HG03103 (cell line): ENCODE data around the gene DTL.

ENCODE experiments used
- ATAC-seq: cut with Tn5 transposase; IDR thresholded peaks from one replicate; pipeline ENCODE4 v1.9.1; 2021; ENCODE audit warnings: low read depth; ENCODE audit not compliant: unreplicated experiment

Gene DTL

DNA sequence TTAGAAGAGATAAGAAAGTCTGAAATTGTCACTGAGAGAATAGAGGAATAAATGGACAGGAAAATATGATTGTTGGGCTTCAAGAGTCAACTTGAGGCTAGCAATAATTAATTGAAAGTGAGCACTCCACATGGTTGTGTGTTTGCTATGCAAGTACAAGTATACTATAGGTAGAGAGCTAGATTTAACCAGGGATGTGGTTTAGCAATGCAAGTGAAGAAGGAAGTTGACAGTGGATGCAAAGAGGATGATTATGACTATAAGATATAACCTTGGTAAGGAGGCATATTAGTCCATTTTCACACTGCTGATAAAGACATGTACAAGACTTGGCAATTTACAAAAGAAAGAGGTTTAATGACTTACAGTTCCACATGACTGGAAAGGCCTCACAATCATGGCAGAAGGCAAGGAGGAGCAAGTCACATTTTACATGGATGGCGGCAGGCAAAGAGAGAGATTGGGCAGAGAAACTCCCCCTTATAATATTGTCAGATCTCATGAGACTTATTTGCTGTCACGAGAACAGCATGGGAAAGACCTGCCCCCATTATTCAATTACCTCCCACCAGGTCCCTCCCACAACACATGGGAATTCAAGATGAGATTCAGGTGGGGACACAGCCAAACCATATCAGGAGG lies 47.3 kb downstream of the DTL start:
- ATAC-seq = no peak

DNA sequence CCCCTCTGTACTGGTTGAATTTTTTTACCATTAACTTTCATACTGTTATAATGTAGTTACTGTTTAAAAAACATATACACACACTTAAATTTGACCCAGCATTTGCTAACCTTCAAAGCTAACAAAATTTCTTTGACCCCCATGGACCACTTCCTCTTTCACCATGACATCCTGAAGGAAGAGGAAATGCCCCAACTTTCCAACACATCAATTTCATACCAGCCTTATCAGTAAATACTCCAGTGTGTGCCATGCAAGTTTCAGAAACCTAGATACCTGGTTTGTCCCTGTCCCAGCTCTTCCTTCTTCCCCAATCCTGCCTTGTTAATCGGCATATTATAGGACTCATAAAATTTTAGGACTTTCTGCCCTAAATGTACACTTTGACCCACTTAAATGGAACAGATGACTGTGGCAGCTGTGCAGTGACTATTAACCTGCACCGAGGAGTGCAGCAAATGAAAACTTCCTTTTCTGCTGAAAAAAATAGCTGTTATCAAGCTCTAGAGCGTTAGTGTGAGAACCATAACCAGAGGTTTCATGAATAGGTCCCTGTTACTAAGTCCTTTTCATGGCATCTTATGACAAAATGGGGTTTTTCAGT lies 54.1 kb downstream of the DTL start:
- no peak for ATAC-seq

DNA sequence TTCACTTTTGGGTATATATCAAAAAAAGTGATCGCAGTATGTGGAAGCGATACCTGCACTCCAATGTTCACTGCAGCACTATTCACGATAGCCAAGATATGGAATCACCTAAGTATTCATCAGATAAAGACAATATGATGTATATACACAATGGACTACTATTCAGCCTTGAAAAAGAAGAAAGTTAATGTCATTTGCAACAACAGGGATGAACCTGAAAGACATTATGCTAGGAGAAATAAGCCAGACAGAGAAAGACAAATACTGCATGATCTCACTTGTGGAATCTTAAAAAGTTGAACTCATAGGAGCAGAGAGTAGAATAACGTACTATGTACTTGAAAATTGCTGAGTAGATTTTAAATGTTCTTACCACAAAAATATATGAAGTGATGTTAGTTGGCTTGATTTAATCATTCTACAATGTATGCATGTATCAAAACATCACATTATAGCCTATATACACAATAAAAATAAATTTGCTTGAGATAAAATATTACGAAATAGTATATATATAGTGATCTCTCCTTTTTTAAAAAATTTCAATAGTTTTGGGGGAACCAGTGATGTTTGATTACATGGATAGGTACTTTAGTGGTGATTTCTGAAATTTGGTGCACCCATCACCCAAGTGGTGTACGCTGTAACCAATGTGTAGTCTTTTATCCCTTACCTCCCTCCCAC lies 56.0 kb downstream of the DTL start:
- no peak for ATAC-seq

- ATAC-seq = no peak
Observed at GRCh38 chr1:212097360-212097759, 61.8 kb downstream of the DTL start.

DNA sequence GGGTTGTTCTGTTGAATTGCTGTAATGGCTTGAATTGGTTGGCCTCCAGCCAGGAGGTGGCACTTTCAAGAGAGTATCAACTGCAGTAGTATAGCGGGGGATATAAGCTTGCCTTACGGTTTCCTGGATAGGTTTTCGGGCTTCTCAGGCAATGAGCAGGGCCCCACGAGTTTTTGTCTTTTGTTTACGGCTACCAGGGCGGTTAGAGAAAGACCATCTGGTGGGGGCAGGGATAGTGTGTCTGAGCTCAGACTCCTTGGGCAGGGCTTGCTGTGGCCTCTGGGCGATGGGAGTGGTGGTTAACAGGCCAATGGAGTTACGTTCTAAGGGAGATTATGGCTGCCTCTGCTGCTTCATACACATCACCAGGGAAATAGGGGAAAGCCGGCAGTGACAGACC lies 62.8 kb downstream of the DTL start:
- no peak for ATAC-seq

GRCh38 chr1:212098771-212099170 lies 63.2 kb downstream of the DTL start:
- ATAC-seq = no peak

- ATAC-seq = no peak
Observed at GRCh38 chr1:212101251-212101650, 65.7 kb downstream of the DTL start.

- ATAC-seq = no peak
Observed at GRCh38 chr1:212101735-212102134, 66.2 kb downstream of the DTL start.

- no peak for ATAC-seq
Observed at GRCh38 chr1:212104586-212105325, 69.2 kb downstream of the DTL start.

DNA sequence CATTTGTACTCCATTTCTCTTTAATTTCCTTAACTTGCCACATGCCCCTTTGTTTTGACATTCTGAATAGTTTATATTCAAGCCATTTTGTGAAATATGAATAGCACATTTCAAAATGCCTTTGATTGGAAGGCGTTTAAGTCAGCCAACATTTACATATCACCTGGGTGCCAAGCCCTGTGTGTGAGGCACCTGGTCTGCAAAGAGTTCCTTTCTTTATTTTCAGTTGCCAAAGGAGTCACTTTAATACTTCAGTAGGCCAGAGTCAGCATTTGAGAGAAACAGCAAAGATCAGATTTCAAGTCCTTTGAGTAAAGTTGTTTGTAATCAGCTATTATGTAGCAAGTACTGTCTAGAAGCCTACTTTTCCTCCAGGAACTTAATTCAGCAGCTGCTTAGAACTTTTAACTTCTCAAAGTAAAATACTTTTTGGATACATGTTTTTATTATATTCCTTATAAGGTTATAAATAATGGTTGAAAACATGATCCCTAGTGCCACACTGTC lies 70.8 kb downstream of the DTL start:
- ATAC-seq = no peak

DNA sequence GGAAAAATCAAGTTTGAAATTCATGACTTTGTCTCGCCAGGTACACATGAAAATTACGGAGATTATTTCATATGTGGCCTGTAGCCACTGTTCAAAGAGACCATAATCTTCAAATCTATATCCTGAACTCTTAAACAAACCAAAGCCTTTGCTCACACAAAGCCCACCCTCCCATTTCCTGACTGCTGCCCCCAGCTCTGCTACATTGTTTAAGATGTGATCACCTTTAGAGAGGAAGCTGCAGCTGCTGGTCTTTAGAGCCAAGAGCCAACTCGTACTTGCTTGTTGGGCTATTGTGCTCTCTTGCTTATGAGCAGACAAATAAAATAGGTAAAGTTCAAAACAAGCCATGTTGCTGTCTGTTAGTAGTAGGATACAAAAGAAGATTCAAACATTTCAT lies 71.9 kb downstream of the DTL start:
- ATAC-seq = no peak

- no peak for ATAC-seq
Observed at GRCh38 chr1:212108187-212108586, 72.6 kb downstream of the DTL start.

DNA sequence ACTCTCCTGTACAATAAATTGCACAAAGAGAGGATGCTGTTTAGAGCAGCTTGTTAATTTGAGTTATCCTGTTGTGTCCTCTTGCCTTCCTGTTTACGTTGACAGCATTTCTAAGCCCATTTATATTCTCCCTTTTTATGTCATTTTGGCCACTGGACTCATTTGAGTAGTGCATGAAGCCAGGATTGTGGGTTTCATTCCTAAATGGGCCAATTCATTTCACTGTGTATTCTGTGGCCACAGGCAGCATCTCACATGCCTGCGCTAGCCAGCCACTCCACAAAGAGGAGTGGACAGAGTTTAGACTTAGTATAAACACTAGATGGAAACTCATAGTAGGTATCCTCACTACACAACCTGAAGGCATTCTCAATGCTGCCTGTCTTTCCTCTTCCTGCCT lies 73.4 kb downstream of the DTL start:
- no peak for ATAC-seq

- no peak for ATAC-seq
Observed at GRCh38 chr1:212109728-212110127, 74.2 kb downstream of the DTL start.

DNA sequence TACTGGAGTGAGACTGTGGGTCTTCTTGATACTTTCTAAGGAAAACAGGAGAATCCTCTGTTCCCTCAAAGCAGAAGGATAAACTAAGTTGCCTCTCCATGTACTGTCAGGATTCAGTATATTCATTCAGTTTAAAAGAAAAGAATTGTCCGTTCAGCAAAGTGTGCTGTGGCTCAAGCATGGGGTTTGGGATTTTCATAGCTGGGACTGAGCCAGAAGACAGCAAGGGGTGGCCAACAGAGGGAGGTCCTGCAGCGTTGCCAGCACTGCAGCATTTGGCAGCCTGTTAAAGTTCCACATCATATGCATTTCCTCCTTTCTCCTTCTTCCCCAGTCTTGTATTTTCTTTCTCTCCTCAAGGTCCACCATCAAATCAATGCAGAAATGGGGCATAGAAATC lies 75.1 kb downstream of the DTL start:
- no peak for ATAC-seq

GRCh38 chr1:212111536-212111935 lies 76.0 kb downstream of the DTL start:
- ATAC-seq = no peak

GRCh38 chr1:212113706-212114105 lies 78.2 kb downstream of the DTL start:
- no peak for ATAC-seq

GRCh38 chr1:212118167-212118871 lies 82.8 kb downstream of the DTL start:
- ATAC-seq = no peak

GRCh38 chr1:212118872-212119260 lies 83.3 kb downstream of the DTL start:
- ATAC-seq = no peak

DNA sequence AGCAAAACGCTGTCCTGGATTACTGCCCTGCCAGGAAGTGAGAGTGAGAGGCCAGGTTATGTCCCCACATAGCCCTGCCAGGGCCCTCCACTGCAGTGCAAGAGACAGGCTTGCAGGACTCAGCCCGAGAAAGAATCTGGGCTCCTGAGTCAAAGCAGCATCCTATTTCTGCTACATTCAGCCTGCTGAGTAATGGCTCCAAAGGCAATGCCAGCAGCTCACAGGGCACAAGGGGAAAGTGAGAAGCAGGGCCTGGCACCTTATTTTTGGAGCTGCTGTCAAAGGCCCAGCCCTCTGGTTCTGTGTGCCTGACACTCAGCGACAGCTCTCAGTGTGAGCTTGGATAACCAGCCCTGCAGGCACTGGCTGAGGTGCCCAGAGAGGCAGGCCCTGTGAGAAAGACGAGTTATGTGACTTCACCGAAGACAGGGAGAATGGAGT lies 83.9 kb downstream of the DTL start:
- ATAC-seq = no peak

DNA sequence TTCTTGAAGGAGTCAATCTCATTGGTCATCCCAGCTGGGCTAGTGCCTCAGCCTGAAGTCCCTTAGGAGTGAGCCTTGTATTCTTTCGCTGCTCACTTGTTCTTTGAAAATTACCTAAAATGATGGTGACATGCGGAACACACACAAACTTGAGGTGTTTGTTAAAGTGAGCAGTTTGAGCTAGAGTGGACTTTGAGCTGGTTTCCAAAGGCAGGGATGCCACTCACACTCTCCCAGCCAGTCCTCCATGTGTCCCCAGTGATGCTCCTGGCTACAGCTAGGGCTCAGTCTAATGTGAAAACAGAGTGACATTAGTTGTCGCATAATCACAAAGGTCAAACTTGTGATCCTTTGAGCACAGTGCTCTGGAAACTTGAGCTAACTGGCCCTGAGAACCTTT lies 84.3 kb downstream of the DTL start:
- ATAC-seq = no peak
